HepG2 (cell line): Measurements from ENCODE around the gene TBX5.

ENCODE experiments used
- POLR2A ChIP-seq, 2 experiments: IDR thresholded peaks; 2 replicates each; pipeline ENCODE4 v1.6.1; 2011; ENCODE audit warnings: low read depth in 2 of 2, low read length in 2 of 2, mild to moderate bottlenecking in 1 of 2, moderate library complexity in 1 of 2; ENCODE audit not compliant: insufficient read depth in 1 of 2
- SMC3 ChIP-seq: IDR thresholded peaks from 2 replicates; pipeline ENCODE4 v1.6.1; 2011; ENCODE audit warnings: low read length, improper control_type of control experiment
- ZNF616 ChIP-seq: sonication (generic); formaldehyde crosslinking; IDR thresholded peaks from 2 replicates; pipeline ENCODE4 v1.5.0; 2020; ENCODE audit warnings: low read depth, mild to moderate bottlenecking, missing genetic modification reagents
- ZNF782 ChIP-seq: sonication (generic); formaldehyde crosslinking; IDR thresholded peaks from 2 replicates; pipeline ENCODE4 v1.4.0; 2020; ENCODE audit warnings: missing genetic modification reagents, mild to moderate bottlenecking, borderline replicate concordance
- TF ChIP-seq, protein P1 (sequence below): sonication (generic); formaldehyde crosslinking; IDR thresholded peaks from 2 replicates; pipeline ENCODE4 v1.4.0; 2020; ENCODE audit warnings: mild to moderate bottlenecking, missing genetic modification reagents

DNA sequence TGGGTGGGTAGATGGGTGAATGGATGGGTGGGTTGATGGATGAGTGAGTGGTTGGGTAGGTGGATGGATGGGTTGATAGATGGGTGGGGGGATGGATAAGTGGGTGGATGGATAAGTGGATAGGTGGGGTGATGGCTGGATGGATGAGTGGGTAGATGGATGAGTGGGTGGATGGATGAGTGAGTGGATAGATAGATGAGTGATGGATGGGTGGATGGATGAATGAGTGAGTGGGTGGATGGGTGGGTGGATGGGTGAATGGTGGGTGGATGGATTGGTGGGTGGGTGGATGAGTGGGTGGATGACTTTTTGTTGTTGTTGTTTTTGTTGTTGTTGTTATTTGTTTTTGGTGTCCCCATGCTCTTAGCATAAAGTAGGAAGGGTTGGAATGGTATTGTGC, 45.5 kb downstream of the TBX5 start:
- TF ChIP-seq, protein P1, sequence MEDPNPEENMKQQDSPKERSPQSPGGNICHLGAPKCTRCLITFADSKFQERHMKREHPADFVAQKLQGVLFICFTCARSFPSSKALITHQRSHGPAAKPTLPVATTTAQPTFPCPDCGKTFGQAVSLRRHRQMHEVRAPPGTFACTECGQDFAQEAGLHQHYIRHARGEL (CRISPR knock-in tag), result no peak
- TF ChIP-seq ZNF782 (CRISPR knock-in tag) (no peak), POLR2A (IDR thresholded peaks at IDR 0.05; ENCODE audit: insufficient read depth in 1 of 2, low read depth in 2 of 2, low read length in 2 of 2) (no peak), SMC3 (no peak), ZNF616 (no peak)
